Measurements from ENCODE around the gene SMYD3. TPM values are rescaled to one million over a fixed set of nuclear protein-coding genes. Genes with fewer than 3 reads are reported as not detected.

The SMYD3 gene
- total RNA-seq, 1 donor from 2014 or later: 20.8 TPM

GRCh38 chr1:246503341-246503740 is 3.7 kb downstream of the SMYD3 start:
- intact Hi-C loops (cut with micrococcal nuclease): no loop called here
- ATAC-seq (ENCODE audit: low read depth): no peak
- Mint-ChIP-seq H3K36me3 (ENCODE audit: low read depth) (peaks cover 3% of the 10 kb centered on the region), H3K27me3 (no peaks in the 10 kb centered on the region), H3K4me1 (peaks cover 21% of the 10 kb centered on the region), H3K4me3 (no peak overlapping the region), H3K9me3 (no peaks in the 10 kb centered on the region), H3K27ac (no peak overlapping the region)
- ChIA-PET CTCF (no interaction called here), POLR2A (no interaction called here)
- TF ChIP-seq CTCF (IDR thresholded peaks at IDR 0.05): no peak
- DNase-seq: no peak

DNA sequence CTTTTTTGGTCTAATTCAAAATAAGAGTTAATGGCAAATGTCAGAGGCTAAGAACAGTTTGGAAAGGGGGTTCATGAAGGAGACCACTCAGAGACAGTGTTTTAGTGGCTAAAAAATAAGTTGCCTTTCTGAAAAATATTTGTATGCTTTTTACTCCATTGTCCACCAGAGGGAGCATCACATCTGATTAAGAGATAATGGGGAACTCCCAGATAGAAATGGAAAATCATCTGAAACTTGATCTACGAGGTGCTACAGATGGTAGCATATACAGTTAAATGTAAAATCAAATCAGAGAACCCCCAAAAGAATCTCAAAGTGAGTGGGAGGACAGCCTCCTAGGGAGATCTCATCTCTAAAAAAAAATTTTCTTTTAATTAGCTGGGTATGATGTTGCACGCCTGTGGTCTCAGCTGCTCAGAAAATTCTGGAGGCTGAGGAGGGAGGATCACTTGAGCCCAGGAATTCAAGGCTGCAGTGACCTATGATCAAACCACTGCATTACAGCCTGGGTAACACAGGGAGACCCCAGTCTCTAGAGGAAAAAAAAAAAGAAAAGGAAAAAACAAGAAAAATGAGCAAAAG is 9.7 kb downstream of the SMYD3 start:
- ATAC-seq (ENCODE audit: low read depth): peak; percentile 86
- H3K27ac Mint-ChIP-seq: no peak overlapping the region
- TF ChIP-seq CTCF (IDR thresholded peaks at IDR 0.05): peak; percentile 55
- ChIA-PET POLR2A (interaction anchor here (0.6 kb wide), 1 partner anchor 607 kb away, joined by 7 read pairs; the partner anchor contains the start of gene ZNF669), CTCF (interaction anchor here (0.6 to 2.0 kb wide), 7 partner anchors 10 to 1344 kb away, joined by 3 to 17 read pairs (median 4); partner anchors contain the start of gene SMYD3)
- H3K4me1 Mint-ChIP-seq: peaks cover 4% of the 10 kb centered on the region
- H3K27me3 Mint-ChIP-seq: no peaks in the 10 kb centered on the region
- H3K9me3 Mint-ChIP-seq: no peaks in the 10 kb centered on the region
- no peak overlapping the region for H3K4me3 Mint-ChIP-seq
- intact Hi-C loops (cut with micrococcal nuclease): loop anchor here (1.0 kb wide), 3 partner anchors 202 to 474 kb away; no protein-coding TSS in a partner anchor
- no peaks in the 10 kb centered on the region for H3K36me3 Mint-ChIP-seq (ENCODE audit: low read depth)
- DNase-seq: no peak

DNA sequence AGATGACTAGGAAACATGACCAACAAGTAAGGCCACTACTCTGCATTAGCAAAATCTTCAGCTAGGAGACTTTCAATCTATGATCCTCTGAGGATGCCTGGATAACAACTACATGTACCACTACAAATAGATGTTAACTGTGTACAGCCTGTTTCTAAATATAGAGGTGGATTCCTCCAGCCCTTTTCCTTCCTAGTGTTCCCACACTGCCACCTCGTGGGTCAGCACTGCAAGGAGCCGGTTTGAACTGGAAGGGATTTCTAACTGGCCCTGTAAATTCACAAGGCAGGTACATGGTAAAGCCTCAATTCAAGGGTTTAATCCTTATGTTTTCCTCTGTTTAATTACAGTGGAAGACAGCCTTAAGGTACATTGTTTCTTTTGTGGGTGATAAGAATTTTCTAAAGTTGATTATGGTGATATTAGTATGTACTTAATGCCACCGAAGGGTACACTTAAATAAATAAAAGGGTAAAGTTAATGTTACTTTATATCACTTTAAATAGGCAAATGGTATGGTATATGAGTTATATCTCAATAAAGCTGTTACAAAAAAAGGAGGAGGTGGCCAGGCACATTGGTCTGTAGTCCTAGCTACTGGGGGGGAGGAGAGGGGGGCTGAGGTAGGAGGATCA is 14.4 kb downstream of the SMYD3 start:
- no peak for DNase-seq
- no peaks in the 10 kb centered on the region for H3K9me3 Mint-ChIP-seq
- ATAC-seq (ENCODE audit: low read depth): no peak
- no peak overlapping the region for H3K27ac Mint-ChIP-seq
- H3K4me1 Mint-ChIP-seq: peaks cover 4% of the 10 kb centered on the region
- intact Hi-C loops (cut with micrococcal nuclease): loop anchor here (1.0 kb wide), 2 partner anchors 480 to 1339 kb away; no protein-coding TSS in a partner anchor
- no peak for TF ChIP-seq CTCF (IDR thresholded peaks at IDR 0.05)
- no peaks in the 10 kb centered on the region for H3K27me3 Mint-ChIP-seq
- no peak overlapping the region for H3K4me3 Mint-ChIP-seq
- CTCF ChIA-PET: interaction anchor here (0.9 to 2.3 kb wide), 2 partner anchors 1340 kb away, joined by 5 to 8 read pairs; no protein-coding TSS in a partner anchor
- no peaks in the 10 kb centered on the region for H3K36me3 Mint-ChIP-seq (ENCODE audit: low read depth)
- POLR2A ChIA-PET: no interaction called here

GRCh38 chr1:246491551-246492053 is 15.5 kb downstream of the SMYD3 start:
- Mint-ChIP-seq H3K4me1 (no peaks in the 10 kb centered on the region), H3K4me3 (no peak overlapping the region), H3K36me3 (ENCODE audit: low read depth) (no peaks in the 10 kb centered on the region), H3K9me3 (no peaks in the 10 kb centered on the region), H3K27ac (no peak overlapping the region), H3K27me3 (no peaks in the 10 kb centered on the region)
- ATAC-seq (ENCODE audit: low read depth): no peak
- ChIA-PET CTCF (interaction anchor here (2.3 kb wide), 1 partner anchor 1338 kb away, joined by 8 read pairs; no protein-coding TSS in a partner anchor), POLR2A (interaction anchor here (0.7 kb wide), 1 partner anchor 1340 kb away, joined by 6 read pairs; no protein-coding TSS in a partner anchor)
- intact Hi-C loops (cut with micrococcal nuclease): loop anchor here (1.0 kb wide), 2 partner anchors 479 to 1338 kb away; no protein-coding TSS in a partner anchor
- TF ChIP-seq CTCF (IDR thresholded peaks at IDR 0.05): no peak
- DNase-seq: no peak

- DNase-seq: no peak
- no peak overlapping the region for H3K4me3 Mint-ChIP-seq
- ChIA-PET CTCF (no interaction called here), POLR2A (no interaction called here)
- intact Hi-C loops (cut with micrococcal nuclease): no loop called here
- ATAC-seq (ENCODE audit: low read depth): no peak
- H3K27me3 Mint-ChIP-seq: no peaks in the 10 kb centered on the region
- H3K9me3 Mint-ChIP-seq: no peaks in the 10 kb centered on the region
- no peak for TF ChIP-seq CTCF (IDR thresholded peaks at IDR 0.05)
- H3K27ac Mint-ChIP-seq: no peak overlapping the region
- H3K36me3 Mint-ChIP-seq (ENCODE audit: low read depth): no peaks in the 10 kb centered on the region
- peaks cover 4% of the 10 kb centered on the region for H3K4me1 Mint-ChIP-seq
Measured at GRCh38 chr1:246488674-246489073, 18.4 kb downstream of the SMYD3 start.
